Caco-2 (cell line): ENCODE data around the gene SUPT3H. TPM values are rescaled to one million over a fixed set of nuclear protein-coding genes. Genes with fewer than 3 reads are reported as not detected.
"Not testable (repeated sequence)": the region's sequence is repeated elsewhere in the genome, so short reads cannot be mapped to it uniquely, and the experiment has no call there.

Experiments used
- BruUV-seq: library from RNA; stranded (reverse); fragments of 400-500 nt; replicated peaks from 2 replicates; lab custom pipeline; 2021; lab: Mats Ljungman, UMichigan
- CTCF ChIA-PET: fragments of 300-600 bp; sonication (Branson Sonifier 250); formaldehyde crosslinking; loops from one replicate; lab custom pipeline; 2022; ENCODE audit warnings: antibody characterized with exemption; lab: Charles Lee
- POLR2A ChIA-PET: fragments of 300-600 bp; sonication (Branson Sonifier 250); formaldehyde crosslinking; loops from one replicate; lab custom pipeline; 2022; ENCODE audit warnings: antibody characterized with exemption; lab: Charles Lee
- DNase-seq, 2 experiments: peaks; one replicate each; pipeline versions ENCODE4 v3.0.0 to v3.0.0-alpha.2; 2020 to 2022
- H3K27me3 ChIP-seq: replicated peaks from 2 replicates; pipeline ENCODE4 v1.6.0; 2011; ENCODE audit warnings: low read length; ENCODE audit not compliant: control insufficient read depth, insufficient read depth
- H3K36me3 ChIP-seq: 2 replicates; pipeline ENCODE4 v1.5.1; 2011; ENCODE audit warnings: low read length; ENCODE audit not compliant: control insufficient read depth, insufficient read depth
- H3K4me1 ChIP-seq: fragments of 250-450 bp; sonication (Bioruptor Pico); 2 replicates; pipeline ENCODE4 v1.5.1; 2020; ENCODE audit warnings: mild to moderate bottlenecking
- H3K4me3 ChIP-seq: 2 replicates; pipeline ENCODE4 v1.5.1; 2011; ENCODE audit warnings: low read depth, mild to moderate bottlenecking, control low read depth, low read length
- H3K9me3 ChIP-seq: fragments of 250-450 bp; sonication (Bioruptor Pico); 2 replicates; pipeline ENCODE4 v1.5.1; 2020; ENCODE audit warnings: mild to moderate bottlenecking, moderate library complexity
- H3K27ac Mint-ChIP-seq: one replicate; pipeline ENCODE4 v1.8.0; 2022; ENCODE audit warnings: mixed read lengths; ENCODE audit not compliant: unreplicated experiment
- H3K27me3 Mint-ChIP-seq: one replicate; pipeline ENCODE4 v1.8.0; 2022; ENCODE audit warnings: mixed read lengths; ENCODE audit not compliant: insufficient read depth, unreplicated experiment
- H3K36me3 Mint-ChIP-seq: one replicate; pipeline ENCODE4 v1.8.0; 2022; ENCODE audit warnings: mild to moderate bottlenecking, mixed read lengths; ENCODE audit not compliant: insufficient read depth, unreplicated experiment
- H3K4me1 Mint-ChIP-seq: one replicate; pipeline ENCODE4 v1.8.0; 2022; ENCODE audit warnings: low read depth, mixed read lengths; ENCODE audit not compliant: unreplicated experiment
- H3K4me3 Mint-ChIP-seq: one replicate; pipeline ENCODE4 v1.8.0; 2022; ENCODE audit warnings: mild to moderate bottlenecking, moderate library complexity, mixed read lengths; ENCODE audit not compliant: unreplicated experiment
- H3K9me3 Mint-ChIP-seq: one replicate; pipeline ENCODE4 v1.8.0; 2022; ENCODE audit warnings: mixed read lengths; ENCODE audit not compliant: unreplicated experiment
- intact Hi-C: fragments of 100-400 bp; cut with micrococcal nuclease; formaldehyde crosslinking; loops from one replicate; pipeline ENCODE4 v1.10.0; 2022; ENCODE audit not compliant: unreplicated experiment
- total RNA-seq: library from RNA; stranded (reverse); gene quantifications from 2 replicates; pipeline ENCODE4 v1.2.3, GENCODE V29; 2022
- TF ChIP-seq, protein P1 (sequence below), 2 experiments: fragments of 200-600 bp in 1 of 2; IDR thresholded peaks; 1 replicate in 1 of 2; 2 replicates in 1 of 2; pipeline versions ENCODE4 v1.5.1 to v1.8.0; 2011 to 2022; ENCODE audit warnings: antibody characterized with exemption in 1 of 2, control low read depth in 1 of 2, inconsistent platforms in 1 of 2, low read depth in 1 of 2, low read length in 1 of 2, mild to moderate bottlenecking in 1 of 2, moderate library complexity in 1 of 2; ENCODE audit not compliant: insufficient read depth in 1 of 2, severe bottlenecking in 1 of 2, unreplicated experiment in 1 of 2

SUPT3H gene
- total RNA-seq, 1 experiment from 2014 or later: 13.2 TPM

DNA sequence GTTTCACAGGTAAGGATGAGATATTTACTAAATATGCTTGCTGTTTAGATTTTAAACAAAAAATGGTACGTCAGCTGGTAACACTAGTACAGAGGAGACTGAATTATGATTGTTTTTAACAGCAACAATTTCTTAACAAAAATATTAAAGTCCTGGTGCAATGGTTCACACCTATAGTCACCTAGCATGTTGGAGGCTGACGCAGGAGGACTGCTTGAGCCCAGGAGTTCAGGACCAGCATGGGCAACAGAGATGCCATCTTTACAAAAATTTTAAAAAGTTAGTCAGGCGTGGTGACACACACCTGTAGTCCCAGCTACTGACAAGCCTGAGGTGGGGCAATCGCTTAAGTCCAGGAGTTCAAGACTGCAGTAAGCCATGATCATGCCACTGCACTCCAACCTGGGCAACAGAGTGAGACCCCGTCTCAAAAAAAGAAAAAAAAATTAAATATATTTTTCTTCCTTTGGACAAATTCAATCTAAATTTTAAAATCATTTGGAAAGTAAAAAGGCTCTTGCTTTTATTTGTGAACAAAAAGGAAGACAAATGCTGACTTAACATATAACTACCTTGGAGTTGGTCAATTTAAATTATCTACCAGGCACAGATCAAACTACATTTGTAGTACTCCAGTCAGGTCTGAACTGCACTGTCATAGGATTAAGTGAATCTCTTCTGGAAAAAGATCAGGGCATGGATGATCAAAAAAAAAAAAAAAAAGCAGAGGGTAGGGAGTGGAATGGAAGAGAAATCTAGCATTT is 87.8 kb downstream of the SUPT3H start:
- Mint-ChIP-seq H3K4me3 (no peak overlapping the region), H3K9me3 (no peaks in the 10 kb centered on the region)
- CTCF ChIA-PET: no interaction called here

DNA sequence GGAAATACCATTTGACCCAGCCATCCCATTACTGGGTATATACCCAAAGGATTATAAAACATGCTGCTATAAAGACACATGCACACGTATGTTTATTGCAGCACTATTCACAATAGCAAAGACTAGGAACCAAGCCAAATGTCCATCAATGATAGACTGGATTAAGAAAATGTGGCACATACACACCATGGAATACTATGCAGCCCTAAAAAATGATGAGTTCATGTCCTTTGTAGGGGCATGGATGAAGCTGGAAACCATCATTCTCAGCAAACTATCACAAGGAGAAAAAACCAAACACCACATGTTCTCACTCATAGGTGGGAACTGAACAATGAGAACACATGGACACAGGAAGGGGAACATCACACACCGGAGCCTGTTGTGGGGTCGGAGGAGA is 91.0 kb downstream of the SUPT3H start:
- intact Hi-C loops, CTCF ChIA-PET, H3K27me3 Mint-ChIP-seq, H3K4me1 ChIP-seq, H3K36me3 ChIP-seq, POLR2A ChIA-PET, H3K27ac Mint-ChIP-seq, H3K9me3 ChIP-seq, BruUV-seq, H3K4me3 Mint-ChIP-seq, H3K36me3 Mint-ChIP-seq, H3K4me3 ChIP-seq, H3K4me1 Mint-ChIP-seq, H3K9me3 Mint-ChIP-seq, DNase-seq, H3K27me3 ChIP-seq: not testable (repeated sequence)

More for the DNA sequence above, 87.8 kb downstream of the SUPT3H start:
- BruUV-seq: no TSS peak
- DNase-seq: no peak
- Mint-ChIP-seq H3K27me3 (no peaks in the 10 kb centered on the region), H3K27ac (no peak overlapping the region), H3K36me3 (no peaks in the 10 kb centered on the region), H3K4me1 (no peaks in the 10 kb centered on the region)
- Histone ChIP-seq H3K4me3 (no peak overlapping the region), H3K27me3 (no peaks in the 10 kb centered on the region), H3K36me3 (no peaks in the 10 kb centered on the region), H3K9me3 (peaks cover 1% of the 10 kb centered on the region; the same call in 1 of the 2 replicates), H3K4me1 (no peaks in the 10 kb centered on the region)
- intact Hi-C loops: no loop called here
- POLR2A ChIA-PET: no interaction called here
- TF ChIP-seq, protein P1, sequence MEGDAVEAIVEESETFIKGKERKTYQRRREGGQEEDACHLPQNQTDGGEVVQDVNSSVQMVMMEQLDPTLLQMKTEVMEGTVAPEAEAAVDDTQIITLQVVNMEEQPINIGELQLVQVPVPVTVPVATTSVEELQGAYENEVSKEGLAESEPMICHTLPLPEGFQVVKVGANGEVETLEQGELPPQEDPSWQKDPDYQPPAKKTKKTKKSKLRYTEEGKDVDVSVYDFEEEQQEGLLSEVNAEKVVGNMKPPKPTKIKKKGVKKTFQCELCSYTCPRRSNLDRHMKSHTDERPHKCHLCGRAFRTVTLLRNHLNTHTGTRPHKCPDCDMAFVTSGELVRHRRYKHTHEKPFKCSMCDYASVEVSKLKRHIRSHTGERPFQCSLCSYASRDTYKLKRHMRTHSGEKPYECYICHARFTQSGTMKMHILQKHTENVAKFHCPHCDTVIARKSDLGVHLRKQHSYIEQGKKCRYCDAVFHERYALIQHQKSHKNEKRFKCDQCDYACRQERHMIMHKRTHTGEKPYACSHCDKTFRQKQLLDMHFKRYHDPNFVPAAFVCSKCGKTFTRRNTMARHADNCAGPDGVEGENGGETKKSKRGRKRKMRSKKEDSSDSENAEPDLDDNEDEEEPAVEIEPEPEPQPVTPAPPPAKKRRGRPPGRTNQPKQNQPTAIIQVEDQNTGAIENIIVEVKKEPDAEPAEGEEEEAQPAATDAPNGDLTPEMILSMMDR (IDR thresholded peaks at IDR 0.05; ENCODE audit: insufficient read depth in 1 of 2, low read depth in 1 of 2, low read length in 1 of 2, severe bottlenecking in 1 of 2, unreplicated experiment in 1 of 2): no peak

DNA sequence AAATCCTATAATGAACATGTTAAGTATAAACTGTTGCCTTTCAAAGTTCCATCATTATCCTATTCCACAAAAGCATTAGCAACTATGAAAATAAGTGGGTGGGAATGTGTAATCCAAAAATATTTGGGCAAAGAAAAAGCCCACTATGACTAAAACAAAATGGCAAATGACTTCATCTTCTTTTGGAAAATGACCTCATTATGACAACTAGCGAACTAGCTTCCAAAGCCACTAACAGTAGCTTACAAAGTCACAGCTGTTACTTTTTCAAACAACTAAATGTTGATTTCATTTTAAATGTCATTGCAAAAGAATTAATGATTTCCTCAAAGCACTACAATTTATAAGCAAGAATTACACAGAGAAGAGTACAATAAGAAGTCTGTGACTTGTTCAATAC is 99.4 kb downstream of the SUPT3H start:
- intact Hi-C loops: no loop called here
- Mint-ChIP-seq H3K9me3 (peaks cover 9% of the 10 kb centered on the region), H3K27ac (no peak overlapping the region), H3K4me3 (no peak overlapping the region), H3K36me3 (no peaks in the 10 kb centered on the region), H3K4me1 (no peaks in the 10 kb centered on the region), H3K27me3 (no peaks in the 10 kb centered on the region)
- no peaks in the 10 kb centered on the region for H3K36me3 ChIP-seq
- H3K9me3 ChIP-seq: no peaks in the 10 kb centered on the region
- H3K27me3 ChIP-seq: no peaks in the 10 kb centered on the region
- no peak overlapping the region for H3K4me3 ChIP-seq
- TF ChIP-seq, protein P1 (IDR thresholded peaks at IDR 0.05; ENCODE audit: insufficient read depth in 1 of 2, low read depth in 1 of 2, low read length in 1 of 2, severe bottlenecking in 1 of 2, unreplicated experiment in 1 of 2): no peak
- CTCF ChIA-PET: no interaction called here
- no TSS peak for BruUV-seq
- no peak for DNase-seq
- H3K4me1 ChIP-seq: no peaks in the 10 kb centered on the region
- POLR2A ChIA-PET: no interaction called here

DNA sequence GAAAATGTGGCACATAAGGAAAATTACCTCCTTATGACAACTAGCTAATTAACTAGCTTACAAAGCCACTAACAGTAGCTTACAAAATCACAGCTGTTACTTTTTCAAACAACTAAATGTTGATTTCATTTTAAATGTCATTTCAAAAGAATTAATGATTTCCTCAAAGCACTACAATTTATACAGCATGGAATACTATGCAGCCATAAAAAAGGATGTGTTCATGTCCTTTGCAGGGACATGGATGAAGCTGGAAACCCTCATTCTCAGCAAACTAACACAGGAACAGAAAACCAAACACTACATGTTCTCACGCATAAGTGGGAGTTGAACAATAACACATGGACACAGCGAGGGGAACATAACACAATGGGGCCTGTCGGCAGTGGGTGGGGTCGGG is 100.0 kb downstream of the SUPT3H start:
- H3K9me3 ChIP-seq, H3K4me3 ChIP-seq, DNase-seq, H3K27me3 ChIP-seq, H3K4me1 Mint-ChIP-seq, H3K36me3 Mint-ChIP-seq, H3K36me3 ChIP-seq, H3K4me1 ChIP-seq, H3K27ac Mint-ChIP-seq, intact Hi-C loops, POLR2A ChIA-PET, H3K4me3 Mint-ChIP-seq, H3K9me3 Mint-ChIP-seq, CTCF ChIA-PET, BruUV-seq, H3K27me3 Mint-ChIP-seq: not testable (repeated sequence)
